NCI-H446 treated with DMSO at 0.1 percent for 48 hours (cell line): ENCODE data around the gene CDC7.

ENCODE experiments used
- DNase-seq: peaks from one replicate; lab custom pipeline; 2025; lab: John Stamatoyannopoulos, UW

The CDC7 gene

GRCh38 chr1:91549041-91549735 lies 48.5 kb downstream of the CDC7 start:
- no peak for DNase-seq

GRCh38 chr1:91550961-91551360 lies 50.3 kb downstream of the CDC7 start:
- no peak for DNase-seq

- DNase-seq = no peak
Observed at GRCh38 chr1:91552091-91552490, 51.4 kb downstream of the CDC7 start.

- no peak for DNase-seq
Observed at GRCh38 chr1:91552596-91552995, 51.9 kb downstream of the CDC7 start.

- no peak for DNase-seq
Observed at GRCh38 chr1:91553177-91553591, 52.5 kb downstream of the CDC7 start.

GRCh38 chr1:91555074-91555730 lies 54.6 kb downstream of the CDC7 start:
- no peak for DNase-seq

- DNase-seq = no peak
Observed at GRCh38 chr1:91555821-91556531, 55.3 kb downstream of the CDC7 start.

GRCh38 chr1:91556556-91556955 lies 55.9 kb downstream of the CDC7 start:
- no peak for DNase-seq

GRCh38 chr1:91557039-91557690 lies 56.5 kb downstream of the CDC7 start:
- no peak for DNase-seq

- no peak for DNase-seq
Observed at GRCh38 chr1:91557826-91558225, 57.2 kb downstream of the CDC7 start.

- DNase-seq = no peak
Observed at GRCh38 chr1:91559046-91559750, 58.5 kb downstream of the CDC7 start.

GRCh38 chr1:91559838-91560565 lies 59.4 kb downstream of the CDC7 start:
- no peak for DNase-seq

- DNase-seq = no peak
Observed at GRCh38 chr1:91564888-91565701, 64.4 kb downstream of the CDC7 start.

GRCh38 chr1:91567583-91567982 lies 66.9 kb downstream of the CDC7 start:
- no peak for DNase-seq

- DNase-seq = no peak
Observed at GRCh38 chr1:91568261-91568660, 67.6 kb downstream of the CDC7 start.

GRCh38 chr1:91569411-91570119 lies 68.9 kb downstream of the CDC7 start:
- no peak for DNase-seq

- no peak for DNase-seq
Observed at GRCh38 chr1:91570120-91570448, 69.4 kb downstream of the CDC7 start.

- DNase-seq = no peak
Observed at GRCh38 chr1:91572044-91572443, 71.4 kb downstream of the CDC7 start.
